Measurements from ENCODE around the gene FGD3. TPM values are rescaled to one million over a fixed set of nuclear protein-coding genes. Genes with fewer than 3 reads are reported as not detected.

The FGD3 gene
- total RNA-seq, 6 experiments from 2014 or later = not detected

- Mint-ChIP-seq H3K27ac (no peak overlapping the region), H3K27me3 (ENCODE audit: insufficient read depth) (peaks cover 22% of the 10 kb centered on the region), H3K4me1 (ENCODE audit: low read depth) (no peaks in the 10 kb centered on the region), H3K9me3 (no peaks in the 10 kb centered on the region), H3K4me3 (no peak overlapping the region), H3K36me3 (ENCODE audit: low read depth) (no peaks in the 10 kb centered on the region)
- DNase-seq = no peak
- TF ChIP-seq CTCF (IDR thresholded peaks at IDR 0.05) = no peak
Observed at GRCh38 chr9:93030642-93031628, 83.6 kb downstream of the FGD3 start.

- no peak overlapping the region for H3K4me3 Mint-ChIP-seq
- no peaks in the 10 kb centered on the region for H3K4me1 Mint-ChIP-seq (ENCODE audit: low read depth)
- peaks cover 16% of the 10 kb centered on the region for H3K27me3 Mint-ChIP-seq (ENCODE audit: insufficient read depth)
- H3K36me3 Mint-ChIP-seq (ENCODE audit: low read depth) = no peaks in the 10 kb centered on the region
- no peak for TF ChIP-seq CTCF (IDR thresholded peaks at IDR 0.05)
- no peaks in the 10 kb centered on the region for H3K9me3 Mint-ChIP-seq
- no peak for DNase-seq
- H3K27ac Mint-ChIP-seq = no peak overlapping the region
Observed at GRCh38 chr9:93031629-93032430, 84.5 kb downstream of the FGD3 start.

GRCh38 chr9:93032545-93032944 is 85.2 kb downstream of the FGD3 start:
- no peak for DNase-seq
- H3K27me3 Mint-ChIP-seq (ENCODE audit: insufficient read depth) = peaks cover 13% of the 10 kb centered on the region
- H3K4me3 Mint-ChIP-seq = no peak overlapping the region
- no peaks in the 10 kb centered on the region for H3K36me3 Mint-ChIP-seq (ENCODE audit: low read depth)
- no peaks in the 10 kb centered on the region for H3K9me3 Mint-ChIP-seq
- no peak overlapping the region for H3K27ac Mint-ChIP-seq
- no peaks in the 10 kb centered on the region for H3K4me1 Mint-ChIP-seq (ENCODE audit: low read depth)
- TF ChIP-seq CTCF (IDR thresholded peaks at IDR 0.05) = no peak

GRCh38 chr9:93033531-93033930 is 86.2 kb downstream of the FGD3 start:
- Mint-ChIP-seq H3K27ac (no peak overlapping the region), H3K36me3 (ENCODE audit: low read depth) (no peaks in the 10 kb centered on the region), H3K4me3 (no peak overlapping the region), H3K27me3 (ENCODE audit: insufficient read depth) (peaks cover 10% of the 10 kb centered on the region), H3K4me1 (ENCODE audit: low read depth) (no peaks in the 10 kb centered on the region), H3K9me3 (no peaks in the 10 kb centered on the region)
- no peak for DNase-seq
- no peak for TF ChIP-seq CTCF (IDR thresholded peaks at IDR 0.05)

GRCh38 chr9:93035106-93035660 is 87.9 kb downstream of the FGD3 start:
- no peaks in the 10 kb centered on the region for H3K4me1 Mint-ChIP-seq (ENCODE audit: low read depth)
- no peak overlapping the region for H3K4me3 Mint-ChIP-seq
- no peak overlapping the region for H3K27ac Mint-ChIP-seq
- peaks cover 13% of the 10 kb centered on the region for H3K27me3 Mint-ChIP-seq (ENCODE audit: insufficient read depth)
- DNase-seq = no peak
- no peaks in the 10 kb centered on the region for H3K36me3 Mint-ChIP-seq (ENCODE audit: low read depth)
- TF ChIP-seq CTCF (IDR thresholded peaks at IDR 0.05) = no peak
- H3K9me3 Mint-ChIP-seq = no peaks in the 10 kb centered on the region
